CD4-positive, CD25-positive, alpha-beta regulatory T cell (primary cell): ENCODE data around the gene DDX1. TPM values are rescaled to one million over a fixed set of nuclear protein-coding genes. Genes with fewer than 3 reads are reported as not detected.

ENCODE experiments used
- ATAC-seq, 2 donors: fragments of 150-1000 bp; cut with Tn5 transposase; one replicate each; pipeline ENCODE4 v1.10.0; 2021; ENCODE audit warnings: low read depth in 2 of 2, moderate number of reproducible peaks in 2 of 2, moderate library complexity in 1 of 2
- DNase-seq, 3 donors: peaks; one replicate each; pipeline versions ENCODE4 v3.0.0 to v3.0.0-alpha.2; 2012 to 2022; ENCODE audit warnings: mixed read lengths in 1 of 3
- H3K27ac ChIP-seq: one replicate; pipeline ENCODE4 v1.7.0; 2013; ENCODE audit warnings: mild to moderate bottlenecking, low read length; ENCODE audit not compliant: insufficient read depth, poor library complexity, severe bottlenecking
- H3K27me3 ChIP-seq: one replicate; pipeline ENCODE4 v1.7.0; 2013; ENCODE audit warnings: low read length; ENCODE audit not compliant: control insufficient read depth, insufficient read depth
- H3K36me3 ChIP-seq: one replicate; pipeline ENCODE4 v1.7.0; 2013; ENCODE audit warnings: mild to moderate bottlenecking, low read length, moderate library complexity; ENCODE audit not compliant: control insufficient read depth, insufficient read depth
- H3K4me1 ChIP-seq: 2 replicates; pipeline ENCODE4 v1.7.0; 2013; ENCODE audit warnings: mild to moderate bottlenecking, low read length; ENCODE audit not compliant: insufficient read depth, control insufficient read depth, poor library complexity, severe bottlenecking
- H3K4me3 ChIP-seq: one replicate; pipeline ENCODE4 v1.7.0; 2013; ENCODE audit warnings: low read depth, mild to moderate bottlenecking, low read length, moderate library complexity
- H3K9me3 ChIP-seq, 2 experiments: 1 replicate in 1 of 2; 2 replicates in 1 of 2; pipeline ENCODE4 v1.7.0; 2013; ENCODE audit warnings: low read length in 2 of 2, mild to moderate bottlenecking in 1 of 2, moderate library complexity in 1 of 2; ENCODE audit not compliant: control insufficient read depth in 2 of 2
- H3K27ac Mint-ChIP-seq, 3 donors: one replicate each; pipeline ENCODE4 v1.8.0; 2020 to 2022; ENCODE audit warnings: mild to moderate bottlenecking in 3 of 3, mixed read lengths in 3 of 3, moderate library complexity in 2 of 3
- H3K27me3 Mint-ChIP-seq: one replicate; pipeline ENCODE4 v1.8.0; 2022; ENCODE audit warnings: mild to moderate bottlenecking, mixed read lengths
- H3K36me3 Mint-ChIP-seq: one replicate; pipeline ENCODE4 v1.8.0; 2020; ENCODE audit warnings: mixed read lengths
- H3K4me1 Mint-ChIP-seq, 4 donors: one replicate each; pipeline ENCODE4 v1.8.0; 2020 to 2022; ENCODE audit warnings: mixed read lengths in 4 of 4, mild to moderate bottlenecking in 1 of 4
- H3K4me3 Mint-ChIP-seq, 4 donors: one replicate each; pipeline ENCODE4 v1.8.0; 2020 to 2022; ENCODE audit warnings: mild to moderate bottlenecking in 4 of 4, mixed read lengths in 4 of 4, moderate library complexity in 3 of 4
- H3K9me3 Mint-ChIP-seq, 7 donors: one replicate each; pipeline ENCODE4 v1.8.0; 2020 to 2022; ENCODE audit warnings: mixed read lengths in 7 of 7, mild to moderate bottlenecking in 3 of 7, moderate library complexity in 2 of 7
- polyA plus RNA-seq, 4 donors: library from polyadenylated mRNA; unstranded; fragments of 300-500 nt; fragmentation: Illumina TruSeq; gene quantifications; one replicate each; pipeline ENCODE4 v1.2.3, GENCODE V29; 2021
- total RNA-seq: library from RNA; stranded (reverse); gene quantifications from one replicate; pipeline ENCODE4 v1.2.3, GENCODE V29; 2022

The DDX1 gene
- total and polyA plus RNA-seq, 5 donors from 2014 or later, result 34.2 to 48.6 (median 41.7) TPM

- Mint-ChIP-seq H3K4me3 (no peak overlapping the region), H3K27ac (no peak overlapping the region)
Measured at GRCh38 chr2:15648593-15649525, 57.2 kb downstream of the DDX1 start.

GRCh38 chr2:15649561-15650255 is 58.0 kb downstream of the DDX1 start:
- Histone ChIP-seq H3K9me3 (no peaks in the 10 kb centered on the region), H3K36me3 (no peaks in the 10 kb centered on the region), H3K4me3 (no peak overlapping the region), H3K27me3 (no peaks in the 10 kb centered on the region), H3K27ac (no peak overlapping the region), H3K4me1 (no peaks in the 10 kb centered on the region)
- Mint-ChIP-seq H3K9me3 (peaks cover 0 to 2% (median 0%) of the 10 kb centered on the region in 7 donors), H3K4me3 (no peak overlapping the region), H3K27me3 (no peaks in the 10 kb centered on the region), H3K27ac (no peak overlapping the region), H3K4me1 (no peaks in the 10 kb centered on the region), H3K36me3 (no peaks in the 10 kb centered on the region)
- ATAC-seq (no peak), DNase-seq (no peak)

More at GRCh38 chr2:15648593-15649525, 57.2 kb downstream of the DDX1 start:
- DNase-seq (no peak), ATAC-seq (no peak)
- no peak overlapping the region for H3K27ac ChIP-seq
- Mint-ChIP-seq H3K27me3 (no peaks in the 10 kb centered on the region), H3K9me3 (peaks cover 0 to 2% (median 0%) of the 10 kb centered on the region in 7 donors), H3K36me3 (no peaks in the 10 kb centered on the region), H3K4me1 (no peaks in the 10 kb centered on the region)
- H3K4me1 ChIP-seq, result no peaks in the 10 kb centered on the region
- H3K36me3 ChIP-seq, result no peaks in the 10 kb centered on the region
- H3K4me3 ChIP-seq, result no peak overlapping the region
- H3K9me3 ChIP-seq, result no peaks in the 10 kb centered on the region
- H3K27me3 ChIP-seq, result no peaks in the 10 kb centered on the region

GRCh38 chr2:15650616-15651366 is 59.1 kb downstream of the DDX1 start:
- H3K27ac Mint-ChIP-seq, result no peak overlapping the region

GRCh38 chr2:15651367-15651727 is 59.7 kb downstream of the DDX1 start:
- H3K36me3 ChIP-seq, result no peaks in the 10 kb centered on the region
- no peaks in the 10 kb centered on the region for H3K4me1 ChIP-seq
- Mint-ChIP-seq H3K27me3 (no peaks in the 10 kb centered on the region), H3K4me3 (no peak overlapping the region), H3K4me1 (no peaks in the 10 kb centered on the region), H3K36me3 (no peaks in the 10 kb centered on the region), H3K9me3 (peaks cover 0 to 2% (median 0%) of the 10 kb centered on the region in 7 donors), H3K27ac (no peak overlapping the region)
- no peak overlapping the region for H3K27ac ChIP-seq
- DNase-seq (no peak), ATAC-seq (no peak)
- no peaks in the 10 kb centered on the region for H3K27me3 ChIP-seq
- H3K9me3 ChIP-seq, result no peaks in the 10 kb centered on the region
- H3K4me3 ChIP-seq, result no peak overlapping the region

More at GRCh38 chr2:15650616-15651366, 59.1 kb downstream of the DDX1 start:
- H3K4me1 ChIP-seq, result no peaks in the 10 kb centered on the region
- no peaks in the 10 kb centered on the region for H3K27me3 Mint-ChIP-seq
- peaks cover 0 to 2% (median 0%) of the 10 kb centered on the region in 7 donors for H3K9me3 Mint-ChIP-seq
- DNase-seq, result no peak
- no peaks in the 10 kb centered on the region for H3K4me1 Mint-ChIP-seq
- no peaks in the 10 kb centered on the region for H3K9me3 ChIP-seq
- no peak overlapping the region for H3K4me3 ChIP-seq
- H3K27me3 ChIP-seq, result no peaks in the 10 kb centered on the region
- H3K36me3 ChIP-seq, result no peaks in the 10 kb centered on the region
- no peaks in the 10 kb centered on the region for H3K36me3 Mint-ChIP-seq
- H3K27ac ChIP-seq, result no peak overlapping the region
- no peak for ATAC-seq
- no peak overlapping the region for H3K4me3 Mint-ChIP-seq

GRCh38 chr2:15652252-15652651 is 60.6 kb downstream of the DDX1 start:
- H3K27me3 ChIP-seq, result no peaks in the 10 kb centered on the region
- ATAC-seq (no peak), DNase-seq (no peak)
- H3K4me1 ChIP-seq, result no peaks in the 10 kb centered on the region
- Mint-ChIP-seq H3K36me3 (no peaks in the 10 kb centered on the region), H3K9me3 (peaks cover 0 to 2% (median 0%) of the 10 kb centered on the region in 7 donors), H3K27me3 (no peaks in the 10 kb centered on the region), H3K4me3 (no peak overlapping the region), H3K27ac (no peak overlapping the region), H3K4me1 (no peaks in the 10 kb centered on the region)
- no peaks in the 10 kb centered on the region for H3K36me3 ChIP-seq
- H3K9me3 ChIP-seq, result no peaks in the 10 kb centered on the region
- no peak overlapping the region for H3K4me3 ChIP-seq
- H3K27ac ChIP-seq, result no peak overlapping the region

DNA sequence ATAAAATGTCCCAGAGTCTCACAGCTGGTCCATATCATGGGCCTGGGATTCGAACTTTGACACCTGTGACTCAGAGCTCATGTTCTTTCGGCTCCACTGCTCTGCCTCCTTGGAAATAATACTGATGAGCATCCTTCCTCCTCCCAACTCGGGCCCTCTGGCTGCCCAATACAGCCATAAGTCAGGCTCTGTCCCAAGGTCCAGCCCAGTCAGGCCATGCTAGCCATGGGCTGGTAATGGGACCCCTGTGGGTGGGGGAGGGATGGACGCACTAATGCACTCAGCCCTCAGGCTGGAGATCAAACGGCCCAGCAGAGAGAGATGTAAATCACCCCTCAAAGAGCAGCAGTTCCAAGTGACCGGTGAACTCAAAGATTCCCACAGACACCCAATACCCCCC is 61.1 kb downstream of the DDX1 start:
- DNase-seq, result no peak
- no peaks in the 10 kb centered on the region for H3K27me3 Mint-ChIP-seq
- no peaks in the 10 kb centered on the region for H3K4me1 Mint-ChIP-seq
- H3K36me3 Mint-ChIP-seq, result no peaks in the 10 kb centered on the region
- H3K4me3 ChIP-seq, result no peak overlapping the region
- ATAC-seq, result no peak
- H3K27ac Mint-ChIP-seq, result no peak overlapping the region
- H3K9me3 ChIP-seq, result no peaks in the 10 kb centered on the region
- no peak overlapping the region for H3K27ac ChIP-seq
- no peaks in the 10 kb centered on the region for H3K36me3 ChIP-seq
- H3K4me3 Mint-ChIP-seq, result no peak overlapping the region
- peaks cover 0 to 2% (median 0%) of the 10 kb centered on the region in 7 donors for H3K9me3 Mint-ChIP-seq
- H3K4me1 ChIP-seq, result no peaks in the 10 kb centered on the region
- no peaks in the 10 kb centered on the region for H3K27me3 ChIP-seq

- DNase-seq (no peak), ATAC-seq (no peak)
- Histone ChIP-seq H3K36me3 (no peaks in the 10 kb centered on the region), H3K4me1 (no peaks in the 10 kb centered on the region), H3K27ac (no peak overlapping the region), H3K27me3 (no peaks in the 10 kb centered on the region), H3K4me3 (no peak overlapping the region), H3K9me3 (no peaks in the 10 kb centered on the region)
- Mint-ChIP-seq H3K36me3 (no peaks in the 10 kb centered on the region), H3K9me3 (peaks cover 0 to 2% (median 0%) of the 10 kb centered on the region in 7 donors), H3K27me3 (peaks cover 5% of the 10 kb centered on the region), H3K4me1 (no peaks in the 10 kb centered on the region), H3K4me3 (no peak overlapping the region), H3K27ac (no peak overlapping the region)
Measured at GRCh38 chr2:15653806-15654726, 62.4 kb downstream of the DDX1 start.
